ENCODE measurements around the gene PHF11.

- TF ChIP-seq CTCF (conservative IDR thresholded peaks at IDR 0.05) (no peak), ZFX (IDR thresholded peaks at IDR 0.05) (no peak)
Observed at GRCh38 chr13:49543656-49544055, 47.9 kb downstream of the PHF11 start.
